Measurements from ENCODE around the gene RAB1A.

RAB1A gene

DNA sequence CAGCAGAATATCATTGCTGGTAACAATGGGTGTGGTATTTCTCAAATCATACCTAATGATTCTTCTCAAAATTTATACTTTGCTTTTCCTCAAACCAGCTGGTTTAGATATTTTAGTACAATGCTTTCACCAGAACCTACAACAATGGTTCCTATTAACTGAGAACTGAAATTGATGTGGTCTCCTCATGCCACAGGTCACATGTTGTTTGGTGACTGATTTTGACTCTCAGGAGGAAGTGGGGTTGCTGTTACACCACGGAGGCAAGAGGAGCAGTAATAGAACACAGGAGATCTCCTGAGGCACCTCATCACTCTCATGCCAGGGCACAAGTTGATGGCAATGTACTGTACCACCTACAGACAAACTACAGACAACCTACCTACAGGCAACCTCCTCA, 76.7 kb downstream of the RAB1A start:
- DNase-seq (ENCODE audit: low read depth), result no peak
- no peak overlapping the region for H3K4me3 ChIP-seq (ENCODE audit: low read length)

DNA sequence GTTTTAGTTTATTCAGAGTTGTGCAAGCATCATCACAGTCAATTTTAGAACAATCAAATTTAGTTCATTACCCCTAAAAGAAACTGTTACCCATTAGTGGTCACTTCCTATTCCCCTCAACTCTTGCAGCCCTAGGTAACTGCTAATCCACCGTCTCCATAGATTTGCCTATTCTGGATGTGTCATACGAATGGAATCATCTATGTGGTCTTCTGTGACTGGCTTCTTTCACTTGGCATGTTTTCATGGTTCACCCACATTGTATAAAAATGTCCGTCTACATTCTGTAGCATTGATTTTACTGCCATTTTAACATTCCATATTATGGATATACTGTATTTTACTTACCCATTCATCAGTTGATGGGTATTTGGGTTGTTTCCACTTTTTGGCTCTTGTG, 79.0 kb downstream of the RAB1A start:
- no peak for DNase-seq (ENCODE audit: low read depth)
- TF ChIP-seq, protein P1, sequence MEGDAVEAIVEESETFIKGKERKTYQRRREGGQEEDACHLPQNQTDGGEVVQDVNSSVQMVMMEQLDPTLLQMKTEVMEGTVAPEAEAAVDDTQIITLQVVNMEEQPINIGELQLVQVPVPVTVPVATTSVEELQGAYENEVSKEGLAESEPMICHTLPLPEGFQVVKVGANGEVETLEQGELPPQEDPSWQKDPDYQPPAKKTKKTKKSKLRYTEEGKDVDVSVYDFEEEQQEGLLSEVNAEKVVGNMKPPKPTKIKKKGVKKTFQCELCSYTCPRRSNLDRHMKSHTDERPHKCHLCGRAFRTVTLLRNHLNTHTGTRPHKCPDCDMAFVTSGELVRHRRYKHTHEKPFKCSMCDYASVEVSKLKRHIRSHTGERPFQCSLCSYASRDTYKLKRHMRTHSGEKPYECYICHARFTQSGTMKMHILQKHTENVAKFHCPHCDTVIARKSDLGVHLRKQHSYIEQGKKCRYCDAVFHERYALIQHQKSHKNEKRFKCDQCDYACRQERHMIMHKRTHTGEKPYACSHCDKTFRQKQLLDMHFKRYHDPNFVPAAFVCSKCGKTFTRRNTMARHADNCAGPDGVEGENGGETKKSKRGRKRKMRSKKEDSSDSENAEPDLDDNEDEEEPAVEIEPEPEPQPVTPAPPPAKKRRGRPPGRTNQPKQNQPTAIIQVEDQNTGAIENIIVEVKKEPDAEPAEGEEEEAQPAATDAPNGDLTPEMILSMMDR (conservative IDR thresholded peaks at IDR 0.05; ENCODE audit: low read length), result no peak
- H3K4me3 ChIP-seq (ENCODE audit: low read length), result no peak overlapping the region

More for the DNA sequence above, 76.7 kb downstream of the RAB1A start:
- TF ChIP-seq, protein P1 (conservative IDR thresholded peaks at IDR 0.05; ENCODE audit: low read length), result no peak

DNA sequence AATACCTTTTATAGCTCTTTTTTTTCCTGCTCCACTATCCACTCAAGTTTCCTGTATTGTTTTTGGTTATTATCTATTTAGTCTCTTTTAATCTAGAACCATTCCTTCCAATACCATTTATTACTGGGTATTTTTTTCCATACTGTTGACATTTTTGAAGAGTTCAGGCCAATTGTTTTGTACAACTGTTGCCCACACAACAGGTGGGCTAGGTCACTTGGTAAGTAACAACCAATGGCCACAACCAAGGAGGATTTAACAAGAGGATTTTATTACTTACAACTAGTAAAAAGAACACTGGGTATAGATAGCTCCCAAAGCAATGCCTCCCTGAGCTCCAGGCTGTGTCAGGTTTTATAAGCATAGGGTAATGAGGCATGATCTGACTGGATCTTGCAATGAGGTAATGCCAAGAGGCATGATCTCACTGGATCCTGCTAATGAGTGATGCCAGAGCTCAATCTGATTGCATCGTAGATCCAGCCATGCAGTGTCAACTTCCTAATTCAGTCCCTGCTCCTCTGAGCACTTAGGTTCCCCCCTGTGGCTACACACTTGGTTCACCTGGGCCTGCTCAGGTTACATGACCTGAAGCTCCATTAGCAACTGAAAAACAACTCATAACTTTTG, 80.8 kb downstream of the RAB1A start:
- TF ChIP-seq, protein P1 (conservative IDR thresholded peaks at IDR 0.05; ENCODE audit: low read length), result no peak
- no peak for DNase-seq (ENCODE audit: low read depth)
- H3K4me3 ChIP-seq (ENCODE audit: low read length), result no peak overlapping the region

DNA sequence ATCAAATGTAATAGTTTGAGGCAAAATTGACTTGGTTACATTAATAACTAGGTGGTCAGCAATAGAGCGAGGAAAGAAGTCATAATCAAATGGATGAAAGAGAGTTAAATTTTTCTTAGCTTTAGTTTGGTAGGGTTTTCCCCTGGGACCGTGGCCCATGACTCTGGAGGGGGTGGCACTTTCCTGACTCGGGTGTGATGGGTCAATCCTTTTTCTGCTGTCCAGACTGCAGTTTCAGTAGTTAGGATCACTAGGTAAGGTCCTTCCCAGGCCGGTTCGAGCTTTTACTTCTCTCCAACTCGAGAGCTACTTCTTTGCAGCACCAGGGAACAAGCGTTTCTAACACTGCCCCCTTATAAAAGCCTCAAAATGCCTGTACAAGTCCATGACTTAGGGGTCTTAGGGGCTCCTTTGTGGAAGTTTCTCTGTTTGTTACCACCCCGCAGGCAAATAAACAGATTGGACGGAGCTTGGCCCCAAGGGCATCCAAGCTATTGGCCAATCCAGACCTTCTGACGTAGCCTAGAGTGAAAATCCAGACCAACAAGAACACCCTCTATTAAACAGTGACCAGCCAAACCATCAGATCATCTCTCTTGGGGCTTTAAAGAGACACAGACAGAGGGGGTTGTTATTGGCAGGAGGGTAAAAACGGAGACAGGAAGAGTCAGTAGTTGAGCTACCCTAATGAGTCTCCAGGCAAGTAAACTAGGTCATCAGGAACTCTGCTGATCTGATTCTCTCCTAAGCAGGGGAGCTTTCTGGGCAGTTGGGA, 83.1 kb downstream of the RAB1A start:
- TF ChIP-seq, protein P1 (conservative IDR thresholded peaks at IDR 0.05; ENCODE audit: low read length), result no peak
- no peak overlapping the region for H3K4me3 ChIP-seq (ENCODE audit: low read length)
- no peak for DNase-seq (ENCODE audit: low read depth)

DNA sequence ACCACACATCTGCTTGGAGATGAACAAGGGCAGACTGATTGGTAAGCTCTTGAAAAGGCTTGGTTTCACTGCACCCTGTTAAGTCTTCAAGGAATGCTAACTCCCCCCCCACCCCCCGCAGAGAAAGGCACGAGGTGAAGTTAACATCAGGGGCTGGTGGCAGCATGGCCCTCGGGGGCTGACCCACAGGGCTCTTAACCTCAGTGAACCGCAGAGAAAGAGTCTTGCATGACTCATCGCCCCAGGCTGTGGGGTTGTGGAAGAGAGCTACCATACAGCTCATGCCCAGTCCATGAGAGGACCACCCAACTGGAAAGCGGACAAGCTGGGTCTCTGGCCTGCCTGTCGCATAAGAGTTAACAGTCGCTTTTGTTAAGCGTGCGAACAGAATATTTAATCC, 84.3 kb downstream of the RAB1A start:
- H3K4me3 ChIP-seq (ENCODE audit: low read length), result no peak overlapping the region
- no peak for DNase-seq (ENCODE audit: low read depth)
- TF ChIP-seq, protein P1 (conservative IDR thresholded peaks at IDR 0.05; ENCODE audit: low read length), result no peak

DNA sequence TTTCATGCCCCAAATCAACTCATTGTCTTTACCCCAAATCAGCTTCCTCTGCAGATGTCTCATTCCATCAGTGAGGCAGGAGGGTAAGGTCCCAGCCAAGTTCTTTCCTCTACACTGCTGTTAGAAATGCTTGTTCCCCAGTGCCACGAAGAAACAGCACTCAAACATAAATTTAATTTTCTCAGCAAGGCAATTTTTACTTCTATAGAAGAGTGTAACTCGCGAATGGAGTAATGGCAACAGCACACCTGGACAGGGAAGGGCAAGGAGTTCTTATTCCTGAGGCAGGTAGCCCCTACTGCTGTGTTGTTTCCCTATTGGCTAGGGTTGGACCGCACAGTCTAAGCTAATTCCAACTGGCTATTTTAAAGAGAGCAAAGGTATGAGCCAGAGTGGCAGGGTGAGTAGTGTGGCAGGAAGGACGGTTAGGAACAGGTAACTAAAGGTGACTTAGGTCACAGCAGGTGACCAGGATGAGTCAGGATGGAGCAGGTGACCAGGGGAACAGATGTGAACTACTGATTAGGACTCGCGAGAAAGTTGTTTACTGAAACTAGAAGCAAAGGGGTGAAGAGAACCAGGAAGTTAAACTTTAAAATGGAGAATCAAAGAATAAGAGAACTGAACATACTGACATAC, 85.7 kb downstream of the RAB1A start:
- no peak overlapping the region for H3K4me3 ChIP-seq (ENCODE audit: low read length)
- TF ChIP-seq, protein P1 (conservative IDR thresholded peaks at IDR 0.05; ENCODE audit: low read length), result no peak
- no peak for DNase-seq (ENCODE audit: low read depth)

Data from AG10803 (cell line).